K562 (cell line): Measurements from ENCODE around the gene CSMD2. TPM values are rescaled to one million over a fixed set of nuclear protein-coding genes. Genes with fewer than 3 reads are reported as not detected.

Experiments used
- ATAC-seq: fragments of 200-7000 bp; cut with Tn5 transposase; 3 replicates; pipeline ENCODE4 v1.9.1; 2020; ENCODE audit warnings: moderate library complexity
- BruUV-seq: library from RNA; stranded (reverse); fragments of 400-500 nt; replicated peaks from 2 replicates; lab custom pipeline; 2021; lab: Mats Ljungman, UMichigan
- CTCF ChIA-PET: fragments of 300-600 bp; formaldehyde crosslinking; extraction: SDS; loops from one replicate; lab custom pipeline; 2021; ENCODE audit warnings: low intra/inter-chr PET ratio; lab: Yijun Ruan, JAX
- POLR2A ChIA-PET: fragments of 300-600, 350-650 bp; sonication (Branson Sonifier 250); formaldehyde crosslinking; extraction: SDS; loops from one replicate; lab custom pipeline; 2021; ENCODE audit warnings: antibody characterized with exemption, inconsistent platforms; lab: Yijun Ruan, JAX
- DNase-seq, 4 experiments: peaks; one replicate each; pipeline versions ENCODE4 v3.0.0 to v3.0.0-alpha.2; 2011 to 2018; ENCODE audit warnings: low spot score in 3 of 4, mixed read lengths in 3 of 4; ENCODE audit errors: extremely low read depth in 1 of 4
- FAIRE-seq: peaks from 2 replicates; lab custom pipeline; 2011; peaks lifted over from hg19 to GRCh38; lab: Jason Lieb, UNC
- H2AFZ ChIP-seq: 2 replicates; pipeline ENCODE4 v1.6.0; 2011; ENCODE audit warnings: low read depth, low read length, control low read depth, inconsistent platforms
- H3K27ac ChIP-seq: fragments of 200-600 bp; 3 replicates; pipeline ENCODE4 v1.8.0; 2011; ENCODE audit warnings: low read depth, mild to moderate bottlenecking, control low read depth, inconsistent platforms, low read length, moderate library complexity, mixed read lengths; ENCODE audit errors: extremely low read depth
- H3K27me3 ChIP-seq, 2 experiments: fragments of 300-600 bp in 1 of 2; 2 replicates in 1 of 2; 3 replicates in 1 of 2; pipeline versions ENCODE4 v1.6.0 to v1.8.0; 2011; ENCODE audit warnings: inconsistent platforms in 2 of 2, low read length in 2 of 2, mild to moderate bottlenecking in 1 of 2, mixed read lengths in 1 of 2, moderate library complexity in 1 of 2; ENCODE audit not compliant: control insufficient read depth in 2 of 2, insufficient read depth in 2 of 2
- H3K36me3 ChIP-seq: fragments of 300-600 bp; 3 replicates; pipeline ENCODE4 v1.8.0; 2011; ENCODE audit warnings: mild to moderate bottlenecking, low read length, inconsistent platforms; ENCODE audit not compliant: control insufficient read depth, insufficient read depth
- H3K4me1 ChIP-seq, 2 experiments: fragments of 200-600 bp in 1 of 2; replicated peaks in 1 of 2; 2 replicates in 1 of 2; 3 replicates in 1 of 2; pipeline versions ENCODE4 v1.5.1 to v1.8.0; 2011; ENCODE audit warnings: inconsistent platforms in 2 of 2, low read length in 2 of 2, mild to moderate bottlenecking in 1 of 2, mixed read lengths in 1 of 2, moderate library complexity in 1 of 2; ENCODE audit not compliant: control insufficient read depth in 2 of 2, insufficient read depth in 2 of 2
- H3K4me2 ChIP-seq: 2 replicates; pipeline ENCODE4 v1.6.1; 2011; ENCODE audit warnings: low read length, control low read depth, inconsistent platforms, mixed read lengths; ENCODE audit not compliant: insufficient read depth
- H3K4me3 ChIP-seq: fragments of 200-600 bp; sonication (generic), shearing (Covaris generic); 2 replicates; pipeline ENCODE4 v1.5.1; 2016; ENCODE audit warnings: control low read depth, inconsistent platforms
- H3K79me2 ChIP-seq: fragments of 200-600 bp; 3 replicates; pipeline ENCODE4 v1.8.0; 2011; ENCODE audit warnings: low read length, inconsistent platforms; ENCODE audit not compliant: control insufficient read depth, insufficient read depth
- H3K9ac ChIP-seq, 2 experiments: 2 replicates each; pipeline versions ENCODE4 v1.6.0 to v1.6.1; 2011; ENCODE audit warnings: low read depth in 2 of 2, low read length in 2 of 2, control low read depth in 1 of 2, inconsistent platforms in 1 of 2, mild to moderate bottlenecking in 1 of 2, mixed read lengths in 1 of 2; ENCODE audit not compliant: insufficient read depth in 1 of 2
- H3K9me1 ChIP-seq: one replicate; pipeline ENCODE4 v1.6.0; 2011; ENCODE audit warnings: inconsistent platforms, mild to moderate bottlenecking, low read length, moderate library complexity; ENCODE audit not compliant: control insufficient read depth, insufficient read depth
- H3K9me3 ChIP-seq: replicated peaks from 2 replicates; pipeline ENCODE4 v1.5.1; 2011; ENCODE audit warnings: low read depth, low read length, inconsistent platforms; ENCODE audit not compliant: control insufficient read depth, insufficient read depth
- H4K20me1 ChIP-seq: replicated peaks from 2 replicates; pipeline ENCODE4 v1.6.1; 2011; ENCODE audit warnings: low read length, inconsistent platforms, mixed read lengths; ENCODE audit not compliant: control insufficient read depth, insufficient read depth
- ESRRB ChIP-seq: fragments of 250-450 bp; sonication (Bioruptor Pico); IDR thresholded peaks from 2 replicates; pipeline ENCODE4 v1.5.0; 2020; ENCODE audit warnings: mild to moderate bottlenecking, moderate library complexity, borderline replicate concordance
- ETS2 ChIP-seq: IDR thresholded peaks from 2 replicates; pipeline ENCODE4 v1.6.1; 2016; ENCODE audit warnings: borderline replicate concordance, missing genetic modification characterization, mild to moderate bottlenecking, moderate library complexity, missing compliant biosample characterization; ENCODE audit not compliant: poor library complexity, severe bottlenecking
- NFYB ChIP-seq: IDR thresholded peaks from 2 replicates; pipeline ENCODE4 v1.6.1; 2011; ENCODE audit warnings: mild to moderate bottlenecking, moderate library complexity; ENCODE audit not compliant: insufficient read length; ENCODE audit errors: extremely low read depth
- PCBP2 ChIP-seq: fragments of 200-400 bp; formaldehyde crosslinking; IDR thresholded peaks from 2 replicates; pipeline ENCODE4 v1.6.1; 2018; ENCODE audit warnings: low read length, low read depth, mild to moderate bottlenecking, moderate library complexity; ENCODE audit not compliant: poor library complexity, severe bottlenecking
- RBM39 ChIP-seq: fragments of 200-400 bp; formaldehyde crosslinking; optimal IDR thresholded peaks from 2 replicates; pipeline ENCODE3; 2018; ENCODE audit warnings: low read depth, low read length
- ZBTB1 ChIP-seq: sonication (generic); formaldehyde crosslinking; IDR thresholded peaks from 2 replicates; pipeline ENCODE4 v1.8.1; 2023; ENCODE audit warnings: missing genetic modification reagents, low read depth, mild to moderate bottlenecking, borderline replicate concordance
- ZBTB11 ChIP-seq, 3 experiments: fragments of 200-800 bp in 1 of 3; fragments of 250-450 bp in 1 of 3; fragments of 450-650 bp in 1 of 3; sonication (Bioruptor Pico) in 1 of 3; sonication (Bioruptor generic) in 1 of 3; formaldehyde crosslinking in 1 of 3; IDR thresholded peaks; 2 replicates each; pipeline versions ENCODE4 v1.6.1 to v1.8.0; 2016 to 2022; ENCODE audit warnings: mild to moderate bottlenecking in 2 of 3, missing genetic modification characterization in 2 of 3, missing compliant biosample characterization in 1 of 3, moderate library complexity in 1 of 3
- ZNF165 ChIP-seq: fragments of 250-450 bp; sonication (Bioruptor Pico); IDR thresholded peaks from 2 replicates; pipeline ENCODE4 v1.4.0; 2020; ENCODE audit warnings: borderline replicate concordance
- ZNF224 ChIP-seq: sonication (generic); formaldehyde crosslinking; IDR thresholded peaks from 2 replicates; pipeline ENCODE4 v1.8.0; 2022; ENCODE audit warnings: mild to moderate bottlenecking, missing genetic modification reagents
- ZNF507 ChIP-seq: conservative IDR thresholded peaks from 2 replicates; pipeline ENCODE4 v1.6.1; 2017; ENCODE audit warnings: missing genetic modification characterization, missing compliant biosample characterization
- ZNF551 ChIP-seq: fragments of 250-450 bp; sonication (Bioruptor Pico); IDR thresholded peaks from 2 replicates; pipeline ENCODE4 v1.5.0; 2021; ENCODE audit warnings: mild to moderate bottlenecking, moderate library complexity
- ZNF668 ChIP-seq: fragments of 250-450 bp; sonication (Bioruptor Pico); IDR thresholded peaks from 2 replicates; pipeline ENCODE4 v1.8.0; 2022; ENCODE audit warnings: mild to moderate bottlenecking, inconsistent platforms
- ZNF766 ChIP-seq: fragments of 200-800 bp; sonication (Bioruptor generic); conservative IDR thresholded peaks from 2 replicates; pipeline ENCODE4 v1.6.1; 2016; ENCODE audit warnings: missing genetic modification characterization, missing compliant biosample characterization
- WGBS: fragments of 100-300 bp; shearing (Covaris generic); methylation state at CpG from one replicate; pipeline ENCODE4 v1.1.6; 2016; ENCODE audit warnings: low coverage, mixed read lengths; ENCODE audit not compliant: insufficient coverage; ENCODE audit errors: missing lambda C conversion rate; 5-methylcytosine and 5-hydroxymethylcytosine counted together
- in situ Hi-C: fragments of 300-500 bp; cut with MboI; formaldehyde crosslinking; loops from 4 replicates; pipeline ENCODE4 v1.15.0; 2018; ENCODE audit warnings: inconsistent platforms, mixed read lengths
- intact Hi-C: fragments of 100-400 bp; cut with micrococcal nuclease; formaldehyde crosslinking; loops from 2 replicates; pipeline ENCODE4 v1.14.2; 2022
- polyA plus RNA-seq, 8 experiments: library from polyadenylated mRNA; depleted of rRNA in 4 of 8; stranded (reverse) in 5 of 8; unstranded in 3 of 8; fragments of >200 nt; fragmentation: Nextera tagmentation in 2 of 8; fragmentation: Illumina TruSeq in 1 of 8; extraction: Ambion mirVana in 2 of 8; extraction: Trizol in 1 of 8; gene quantifications; 2 replicates each; pipeline versions ENCODE4 v1.2.1 to v1.2.3, GENCODE V29; 2011 to 2014; ENCODE audit warnings: inconsistent platforms in 1 of 8, missing spikeins in 1 of 8
- total RNA-seq, 7 experiments: library from RNA; depleted of rRNA in 6 of 7; stranded (reverse); fragments of >200 nt in 6 of 7; fragmentation: Illumina TruSeq in 2 of 7; extraction: Trizol in 2 of 7; gene quantifications; 2 replicates each; pipeline versions ENCODE4 v1.2.1 to v1.2.3, GENCODE V29; 2011 to 2021; ENCODE audit warnings: low replicate concordance in 1 of 7
- TF ChIP-seq, protein P1 (sequence below): fragments of 250-450 bp; sonication (Bioruptor Pico); IDR thresholded peaks from 2 replicates; pipeline ENCODE4 v1.8.0; 2021; ENCODE audit warnings: borderline replicate concordance, mild to moderate bottlenecking, moderate library complexity; ENCODE audit not compliant: poor library complexity, severe bottlenecking

The CSMD2 gene
- total and polyA plus RNA-seq, 9 of the 15 experiments (the other 6 are each of a cell fraction or from before 2014, with no cell fraction given) = not detected

- TF ChIP-seq ZNF668 (no peak), ZBTB1 (CRISPR knock-in tag) (no peak), PCBP2 (no peak), NFYB (no peak)
Observed at GRCh38 chr1:33986390-33987095, 178.5 kb downstream of the CSMD2 start (continued).

DNA sequence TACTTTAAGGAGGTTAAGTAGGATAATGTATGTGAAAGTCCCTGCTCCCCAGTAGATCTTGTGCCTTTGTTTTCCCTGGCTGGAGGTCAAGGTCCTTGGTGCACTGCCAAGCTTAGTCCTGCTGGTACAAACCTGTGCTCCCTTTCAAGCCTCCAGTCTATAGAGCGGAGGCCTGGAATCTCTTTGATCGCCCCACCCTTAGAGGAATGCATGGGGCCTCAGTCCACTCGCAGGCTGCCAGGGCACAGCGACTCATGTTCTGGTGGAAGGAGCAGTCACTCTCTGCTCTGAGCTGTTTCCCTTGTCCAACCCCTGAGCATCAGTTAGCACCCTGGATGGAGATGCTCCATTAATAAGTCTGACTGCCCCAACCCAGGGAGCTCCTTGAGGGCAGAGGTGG, 179.4 kb downstream of the CSMD2 start:
- Histone ChIP-seq H3K4me3 (no peak overlapping the region), H3K9ac (no peak overlapping the region), H3K4me2 (no peak overlapping the region), H2AFZ (no peak overlapping the region), H3K79me2 (no peaks in the 10 kb centered on the region), H3K27me3 (no peaks in the 10 kb centered on the region), H3K36me3 (no peaks in the 10 kb centered on the region), H3K9me1 (no peaks in the 10 kb centered on the region), H3K9me3 (no peaks in the 10 kb centered on the region), H3K27ac (no peak overlapping the region), H4K20me1 (no peaks in the 10 kb centered on the region), H3K4me1 (no peaks in the 10 kb centered on the region)
- no peak for DNase-seq
- POLR2A ChIA-PET = no interaction called here
- WGBS = 4% methylated on average over 4 of the region's 4 CpGs
- BruUV-seq = no TSS peak
- ATAC-seq = no peak
- FAIRE-seq = no peak
- in situ Hi-C loops (no loop called here), intact Hi-C loops (no loop called here)
- CTCF ChIA-PET = no interaction called here
- TF ChIP-seq, protein P1, sequence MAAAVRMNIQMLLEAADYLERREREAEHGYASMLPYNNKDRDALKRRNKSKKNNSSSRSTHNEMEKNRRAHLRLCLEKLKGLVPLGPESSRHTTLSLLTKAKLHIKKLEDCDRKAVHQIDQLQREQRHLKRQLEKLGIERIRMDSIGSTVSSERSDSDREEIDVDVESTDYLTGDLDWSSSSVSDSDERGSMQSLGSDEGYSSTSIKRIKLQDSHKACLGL (CRISPR knock-in tag) = no peak
- TF ChIP-seq ZNF507 (tag) (no peak), ZNF551 (CRISPR knock-in tag) (no peak), ESRRB (no peak), RBM39 (no peak), ETS2 (tag) (no peak), ZNF766 (no peak), ZBTB11 (CRISPR knock-in tag; IDR thresholded peaks at IDR 0.05) (no peak), ZNF224 (CRISPR knock-in tag) (no peak), ZNF165 (no peak)
